MM.1S (cell line): ENCODE measurements around the gene ZBTB7A.

Experiments used
- CTCF ChIP-seq: fragments of 300-600 bp; sonication (generic); IDR thresholded peaks from 2 replicates; pipeline ENCODE4 v1.5.1; 2016; ENCODE audit warnings: antibody characterized with exemption, low read length, mixed read lengths
- EZH2 ChIP-seq: fragments of 300-600 bp; sonication (generic); optimal IDR thresholded peaks from 2 replicates; pipeline ENCODE3; 2017; ENCODE audit warnings: low read depth, mild to moderate bottlenecking, antibody characterized with exemption, low read length, mixed read lengths
- EZH2phosphoT487 ChIP-seq: fragments of 300-600 bp; sonication (generic); IDR thresholded peaks from 2 replicates; pipeline ENCODE4 v1.6.1; 2018; ENCODE audit warnings: antibody characterized with exemption, low read length

GRCh38 chr19:3995607-3996006, 71.1 kb downstream of the ZBTB7A start:
- TF ChIP-seq EZH2 (no peak), CTCF (no peak), EZH2phosphoT487 (no peak)
